Large intestine (tissue), 12 donors: ENCODE results near the gene ASB9. TPM values are rescaled to one million over a fixed set of nuclear protein-coding genes. Genes with fewer than 3 reads are reported as not detected.
"Not testable (repeated sequence)": the region's sequence is repeated elsewhere in the genome, so short reads cannot be mapped to it uniquely, and the experiment has no call there.

Source experiments
- DNase-seq, 2 donors: peaks; one replicate each; pipeline versions ENCODE4 v3.0.0 to v3.0.0-alpha.2; 2013
- H3K27ac ChIP-seq: one replicate; pipeline ENCODE4 v1.5.1; 2013; ENCODE audit warnings: low read length
- H3K27me3 ChIP-seq: 2 replicates; pipeline ENCODE4 v1.6.1; 2013; ENCODE audit warnings: low read length; ENCODE audit not compliant: control insufficient read depth, insufficient read depth
- H3K36me3 ChIP-seq: 2 replicates; pipeline ENCODE4 v1.6.1; 2013; ENCODE audit warnings: low read length; ENCODE audit not compliant: control insufficient read depth, insufficient read depth
- H3K4me1 ChIP-seq: one replicate; pipeline ENCODE4 v1.6.1; 2013; ENCODE audit warnings: low read length; ENCODE audit not compliant: control insufficient read depth, insufficient read depth
- H3K4me3 ChIP-seq: one replicate; pipeline ENCODE4 v1.5.1; 2013; ENCODE audit warnings: low read length
- H3K9me3 ChIP-seq: one replicate; pipeline ENCODE4 v1.6.1; 2013; ENCODE audit warnings: mild to moderate bottlenecking, low read depth, low read length, moderate library complexity; ENCODE audit not compliant: control insufficient read depth
- WGBS: methylation state at CpG from one replicate; pipeline ENCODE4 v1.1.5; 2013; ENCODE audit warnings: low lambda C conversion rate; ENCODE audit not compliant: insufficient coverage; 5-methylcytosine and 5-hydroxymethylcytosine counted together
- long read RNA-seq, 11 donors: transcript quantifications; one replicate each; lab custom pipeline, GENCODE V29; 2026
- polyA plus RNA-seq: library from polyadenylated mRNA; unstranded; fragments of 120-200 nt; gene quantifications from one replicate; pipeline ENCODE4 v1.2.1, GENCODE V29; 2013

ASB9 gene, protein sequence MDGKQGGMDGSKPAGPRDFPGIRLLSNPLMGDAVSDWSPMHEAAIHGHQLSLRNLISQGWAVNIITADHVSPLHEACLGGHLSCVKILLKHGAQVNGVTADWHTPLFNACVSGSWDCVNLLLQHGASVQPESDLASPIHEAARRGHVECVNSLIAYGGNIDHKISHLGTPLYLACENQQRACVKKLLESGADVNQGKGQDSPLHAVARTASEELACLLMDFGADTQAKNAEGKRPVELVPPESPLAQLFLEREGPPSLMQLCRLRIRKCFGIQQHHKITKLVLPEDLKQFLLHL
- 3.8 TPM for polyA plus RNA-seq
- long read RNA-seq, donor 1, result 0 reads
- long read RNA-seq, donor 2, result 0 reads
- long read RNA-seq, donor 3, partial matches to known transcripts, result 0 of 3 reads
- long read RNA-seq, donor 3, other reads (novel, unspliced or antisense), result 0 of 3 reads
- long read RNA-seq, donor 4, result 0 reads
- long read RNA-seq, donor 5, result 0 reads
- long read RNA-seq, donor 6, result 0 reads
- long read RNA-seq, donor 7, result 0 reads
- long read RNA-seq, donor 8, partial matches to known transcripts, result 0 of 1 reads
- long read RNA-seq, donor 8, other reads (novel, unspliced or antisense), result 0 of 1 reads
- long read RNA-seq, donor 9, partial matches to known transcripts, result 0 of 1 reads
- long read RNA-seq, donor 9, other reads (novel, unspliced or antisense), result 0 of 1 reads
- long read RNA-seq, donor 10, result 0 reads
- long read RNA-seq, donor 11, partial matches to known transcripts, result 0 of 1 reads
- long read RNA-seq, donor 11, other reads (novel, unspliced or antisense), result 0 of 1 reads

DNA sequence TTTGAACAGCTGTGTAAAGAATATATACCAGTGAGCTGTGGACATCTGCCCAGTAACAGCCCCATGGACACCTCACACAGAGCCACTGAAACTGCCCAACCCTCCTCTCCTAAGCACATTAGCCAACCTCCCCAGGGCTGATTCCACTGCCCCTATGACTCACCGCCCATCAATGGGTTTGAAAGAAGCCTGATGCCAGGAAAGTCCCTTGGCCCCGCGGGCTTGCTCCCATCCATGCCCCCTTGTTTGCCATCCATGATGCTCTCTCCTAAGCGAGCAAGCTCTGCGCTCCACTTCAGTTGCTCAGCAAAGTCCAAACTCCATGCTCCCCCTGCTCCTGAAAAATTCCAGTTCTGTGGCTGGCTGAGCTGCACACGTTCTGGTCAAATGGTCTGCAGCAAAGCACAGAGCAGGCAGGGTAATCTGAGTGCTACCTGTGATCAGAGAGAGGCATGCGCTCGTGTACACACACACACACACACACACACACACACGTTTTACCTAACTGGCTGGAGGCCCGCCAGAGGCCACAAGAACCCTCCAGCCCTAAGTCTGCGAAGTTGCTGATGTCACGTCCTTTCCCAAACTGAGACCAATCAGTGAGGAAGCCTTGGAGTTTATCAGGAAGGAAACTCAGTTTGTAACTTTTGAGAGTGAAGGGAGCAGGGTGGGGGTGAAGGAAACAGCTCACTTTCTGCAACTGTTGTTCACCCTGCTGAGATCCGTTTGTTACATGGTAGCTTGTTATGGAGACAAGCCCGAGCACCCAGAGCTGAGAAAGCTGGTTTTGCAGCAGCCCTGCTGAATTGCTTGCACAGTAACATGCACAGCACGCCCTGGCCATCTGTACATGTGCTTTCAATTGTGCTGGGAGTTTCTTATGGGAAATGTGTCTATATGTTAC, at the start of gene ASB9:
ASB9 (minus strand) TSS at position 466 of the 904 bp plus-strand sequence; CDS start at position 257, 209 bp downstream.
- peak within 1 kb of the TSS; percentile 7 for H3K4me3 ChIP-seq
- no CpG with 5 or more reads among the region's 15 CpGs for WGBS
- H3K27me3 ChIP-seq, result no peaks in the 10 kb centered on the region
- no peaks in the 10 kb centered on the region for H3K36me3 ChIP-seq
- DNase-seq, result peak; percentile 49 to 68
- peak within 1 kb of the TSS; percentile 51 for H3K27ac ChIP-seq
- H3K9me3 ChIP-seq, result no peaks in the 10 kb centered on the region
- H3K4me1 ChIP-seq, result no peaks in the 10 kb centered on the region

DNA sequence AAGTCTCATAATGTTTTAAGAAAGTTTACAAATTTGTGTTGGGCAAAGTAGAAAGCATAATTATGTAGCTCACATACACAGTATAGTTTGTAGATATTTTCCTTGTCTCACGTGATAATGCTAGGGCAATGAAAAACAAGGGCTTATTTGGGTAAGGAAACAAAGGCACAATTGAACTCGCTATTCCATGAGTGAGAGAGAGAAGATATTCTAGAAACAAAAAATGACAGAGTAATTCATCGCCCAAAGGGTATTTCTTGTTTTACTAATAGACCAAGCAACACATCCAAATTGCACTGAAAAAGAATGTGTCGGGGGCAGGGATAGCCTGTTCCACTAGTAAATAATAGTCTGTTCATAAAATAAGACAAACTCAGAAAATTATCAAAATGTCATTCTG, 49.2 kb upstream of the ASB9 start:
- no peaks in the 10 kb centered on the region for H3K27me3 ChIP-seq
- H3K9me3 ChIP-seq, result no peaks in the 10 kb centered on the region
- WGBS, result no CpG with 5 or more reads among the region's 4 CpGs
- H3K4me3 ChIP-seq, result no peak overlapping the region
- DNase-seq, result no peak
- no peak overlapping the region for H3K27ac ChIP-seq
- H3K4me1 ChIP-seq, result no peaks in the 10 kb centered on the region
- peaks cover 6% of the 10 kb centered on the region for H3K36me3 ChIP-seq

DNA sequence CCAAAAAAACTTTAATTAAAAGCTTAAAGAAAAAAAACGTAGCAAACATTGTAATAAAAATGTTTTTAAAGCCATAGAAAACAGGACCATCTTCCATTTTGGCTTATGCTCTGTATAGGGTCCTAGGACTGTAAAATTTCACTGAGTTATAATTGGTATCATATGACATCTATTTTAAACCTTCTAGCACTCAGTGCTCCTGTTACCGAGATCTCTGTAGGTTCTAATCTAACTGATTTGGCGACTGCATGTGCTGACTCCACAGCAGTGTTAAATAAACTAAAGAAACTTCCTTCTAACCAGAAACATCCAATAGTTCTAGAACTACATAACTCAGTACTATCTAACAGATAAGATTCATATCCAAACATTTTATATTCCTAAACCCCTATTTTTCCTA, 45.6 kb upstream of the ASB9 start, which contains the start of gene ASB11:
ASB11 (minus strand) TSS at position 132 of the 400 bp plus-strand sequence; CDS start at position 97, 35 bp downstream.
- Histone ChIP-seq H3K36me3 (no peaks in the 10 kb centered on the region), H3K27me3 (no peaks in the 10 kb centered on the region), H3K4me3 (no peak within 1 kb of the TSS), H3K4me1 (no peaks in the 10 kb centered on the region), H3K9me3 (no peaks in the 10 kb centered on the region), H3K27ac (no peak within 1 kb of the TSS)
- no peak for DNase-seq
- WGBS, result 60% methylated on average over 1 of the region's 3 CpGs

DNA sequence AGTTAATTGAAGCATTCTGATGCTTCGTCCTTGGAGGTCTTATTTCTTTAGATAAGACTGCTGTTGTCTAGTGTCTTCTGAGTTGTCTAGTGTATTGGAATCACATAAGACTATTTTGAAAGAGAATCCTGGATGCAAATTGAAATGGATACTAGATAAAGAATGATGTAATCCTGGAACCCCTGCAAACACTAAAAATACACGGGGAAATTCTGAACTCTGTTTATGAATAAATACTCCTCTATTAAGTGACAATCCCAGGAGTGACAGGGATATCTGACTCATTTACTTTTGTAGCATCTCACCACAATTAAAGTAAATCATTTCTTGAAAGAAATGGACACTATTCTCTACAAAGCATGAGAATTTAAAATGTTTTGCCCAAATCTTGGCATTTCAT, 44.6 kb upstream of the ASB9 start:
- no peaks in the 10 kb centered on the region for H3K4me1 ChIP-seq
- no peak overlapping the region for H3K27ac ChIP-seq
- no peaks in the 10 kb centered on the region for H3K9me3 ChIP-seq
- no peak overlapping the region for H3K4me3 ChIP-seq
- DNase-seq, result no peak
- no peaks in the 10 kb centered on the region for H3K36me3 ChIP-seq
- WGBS, result no CpG with 5 or more reads among the region's 2 CpGs
- no peaks in the 10 kb centered on the region for H3K27me3 ChIP-seq

DNA sequence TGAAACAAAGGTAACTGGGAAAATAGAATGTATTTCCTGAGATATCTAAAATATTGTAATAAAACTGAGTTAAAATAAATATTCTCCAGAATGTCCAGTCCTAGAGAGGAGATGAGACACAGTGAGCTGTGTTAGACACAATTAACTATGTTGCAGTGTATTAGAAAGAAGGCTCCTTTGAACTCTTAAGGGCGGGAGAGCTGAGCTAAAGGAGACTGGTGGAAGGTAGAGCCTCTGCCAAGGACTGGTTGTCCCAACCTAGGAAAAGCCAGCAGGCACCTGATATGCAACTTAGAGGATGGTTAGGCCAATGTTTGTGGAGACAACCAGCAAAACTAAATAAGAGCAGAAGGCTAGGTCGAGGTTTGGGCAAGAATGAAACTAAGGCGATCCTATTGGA, 41.2 kb upstream of the ASB9 start:
- no peaks in the 10 kb centered on the region for H3K4me1 ChIP-seq
- no peaks in the 10 kb centered on the region for H3K9me3 ChIP-seq
- no peak for DNase-seq
- no CpG with 5 or more reads among the region's 3 CpGs for WGBS
- H3K4me3 ChIP-seq, result no peak overlapping the region
- no peaks in the 10 kb centered on the region for H3K27me3 ChIP-seq
- H3K27ac ChIP-seq, result no peak overlapping the region
- H3K36me3 ChIP-seq, result no peaks in the 10 kb centered on the region

DNA sequence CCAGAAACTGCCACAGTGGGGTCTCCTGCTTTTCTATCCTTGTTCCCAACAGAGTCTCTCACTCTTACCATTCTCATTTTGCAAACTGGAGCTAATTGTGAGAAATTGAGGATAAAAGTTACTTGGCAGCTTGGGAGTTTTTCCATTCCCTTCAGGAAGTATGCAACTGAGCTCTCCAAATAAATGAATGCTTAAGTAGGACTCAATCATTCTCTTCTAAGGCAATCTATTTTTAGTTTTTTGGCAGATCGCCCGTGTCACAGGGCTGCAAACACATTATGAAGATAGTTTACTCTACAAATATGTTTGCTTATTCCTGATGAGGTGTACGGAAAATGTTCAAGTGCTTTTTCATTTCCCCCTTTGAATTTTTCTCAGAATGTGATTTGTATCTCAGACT, 40.2 kb upstream of the ASB9 start:
- H3K4me3 ChIP-seq, result no peak overlapping the region
- no CpG with 5 or more reads among the region's 3 CpGs for WGBS
- no peaks in the 10 kb centered on the region for H3K36me3 ChIP-seq
- peak; percentile 4 to 11 for DNase-seq
- no peaks in the 10 kb centered on the region for H3K4me1 ChIP-seq
- no peaks in the 10 kb centered on the region for H3K9me3 ChIP-seq
- H3K27ac ChIP-seq, result no peak overlapping the region
- no peaks in the 10 kb centered on the region for H3K27me3 ChIP-seq

DNA sequence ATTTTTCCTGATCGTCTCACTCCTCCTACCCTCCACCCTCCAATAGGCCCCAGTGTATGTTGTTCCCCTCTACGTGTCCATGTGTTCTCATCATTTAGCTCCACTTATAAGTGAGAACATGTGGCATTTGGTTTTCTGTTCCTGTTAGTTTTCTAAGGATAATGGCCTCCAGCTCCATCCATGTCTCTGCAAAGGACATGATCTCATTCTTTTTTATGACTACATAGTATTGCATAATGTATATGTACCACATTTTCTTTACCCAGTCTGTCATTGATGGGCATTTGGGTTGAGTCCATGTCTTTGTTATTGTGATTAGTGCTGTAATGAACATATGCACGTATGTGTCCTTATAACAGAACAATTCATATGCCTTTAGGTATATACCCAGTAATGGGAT, 36.0 kb upstream of the ASB9 start:
- DNase-seq, H3K4me3 ChIP-seq, H3K9me3 ChIP-seq, H3K4me1 ChIP-seq, H3K27me3 ChIP-seq, H3K36me3 ChIP-seq, H3K27ac ChIP-seq: not testable (repeated sequence)
- WGBS, result no CpG with 5 or more reads among the region's 3 CpGs

DNA sequence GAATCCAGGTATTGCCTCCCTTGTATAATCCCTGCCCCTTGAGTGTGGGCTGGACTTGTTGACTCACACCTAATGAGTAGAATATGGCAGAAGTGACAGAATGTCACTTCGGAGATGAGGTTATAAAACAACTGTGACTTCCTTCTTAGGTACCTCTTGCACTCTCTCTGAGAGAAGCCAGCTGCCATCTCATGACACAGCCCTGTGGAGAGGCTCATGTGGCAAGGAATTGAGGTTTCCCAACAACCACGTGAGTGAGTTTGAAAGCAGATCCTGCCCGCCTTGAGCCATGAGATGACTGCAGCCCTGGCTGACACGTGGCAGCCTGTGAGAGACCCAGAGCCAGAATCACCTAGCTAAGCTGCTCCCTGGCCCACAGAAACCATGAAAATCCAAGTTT, 32.0 kb upstream of the ASB9 start:
- Histone ChIP-seq H3K27ac (peak overlapping the region; percentile 42), H3K27me3 (no peaks in the 10 kb centered on the region), H3K4me3 (no peak overlapping the region), H3K4me1 (peaks cover 2% of the 10 kb centered on the region), H3K36me3 (no peaks in the 10 kb centered on the region), H3K9me3 (no peaks in the 10 kb centered on the region)
- no CpG with 5 or more reads among the region's 4 CpGs for WGBS
- peak; percentile 51 to 70 for DNase-seq

DNA sequence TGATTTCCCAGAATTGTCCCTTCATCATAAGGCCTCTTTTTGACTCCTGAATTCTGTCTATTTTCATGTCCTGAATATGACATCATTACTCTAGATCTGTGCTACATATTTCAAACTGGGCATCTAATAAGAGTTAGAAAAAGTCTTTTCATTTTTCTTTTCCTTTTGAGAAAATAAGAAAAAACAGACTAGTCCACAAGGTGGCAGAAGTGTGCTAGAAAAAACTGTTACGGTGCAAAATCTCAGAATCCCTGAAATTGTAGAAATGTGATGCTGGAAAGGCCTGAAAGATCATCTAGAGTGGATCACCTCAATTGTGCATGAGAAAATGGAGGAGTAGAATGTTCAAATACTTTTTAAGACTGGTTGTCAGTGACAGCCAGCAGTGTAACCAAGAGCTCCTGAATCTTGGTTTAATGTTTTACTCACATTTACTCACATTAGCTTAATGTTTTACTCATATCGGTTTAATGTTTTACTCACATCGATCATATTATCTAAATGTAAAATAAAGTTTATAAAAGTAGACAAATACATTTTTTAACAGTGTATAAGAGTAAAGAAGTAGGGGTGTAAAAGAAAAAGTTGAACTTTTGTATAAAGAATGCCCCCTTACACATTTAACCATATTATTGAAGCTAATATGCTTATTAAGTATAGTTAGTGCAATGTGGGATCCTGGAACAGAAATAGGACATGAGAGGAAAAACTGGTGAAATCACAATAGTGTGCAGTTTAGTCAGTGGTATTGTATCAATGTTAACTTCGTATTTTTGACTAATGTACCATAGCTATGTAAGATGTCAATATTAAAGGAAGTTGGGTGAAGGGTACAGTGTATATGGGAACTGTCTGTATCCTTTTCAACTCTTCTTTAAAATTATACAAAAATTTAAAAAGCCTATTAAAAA, 30.3 kb upstream of the ASB9 start:
- H3K27me3 ChIP-seq, result no peaks in the 10 kb centered on the region
- no peaks in the 10 kb centered on the region for H3K36me3 ChIP-seq
- WGBS, result no CpG with 5 or more reads among the region's 4 CpGs
- no peaks in the 10 kb centered on the region for H3K9me3 ChIP-seq
- peaks cover 2% of the 10 kb centered on the region for H3K4me1 ChIP-seq
- peak overlapping the region; percentile 7 for H3K4me3 ChIP-seq
- peak overlapping the region; percentile 59 for H3K27ac ChIP-seq
- DNase-seq, result peak in 1 of 2 donors; percentile 39
